Measurements from ENCODE around the gene CAST.

- no peak for TF ChIP-seq CTCF (IDR thresholded peaks at IDR 0.05)
- TF ChIP-seq POLR2A (IDR thresholded peaks at IDR 0.05), result no peak
Observed at GRCh38 chr5:96761618-96762017, 99.4 kb downstream of the CAST start.
